Astrocyte (in vitro differentiated cells and primary cell): ENCODE data around the gene PIP4K2B.

Source experiments
- CTCF ChIP-seq: IDR thresholded peaks from 2 replicates; pipeline ENCODE4 v1.5.1; 2011; ENCODE audit warnings: low read depth, mild to moderate bottlenecking, inconsistent platforms, low read length, moderate library complexity; ENCODE audit not compliant: insufficient read depth
- EZH2 ChIP-seq: IDR thresholded peaks from 2 replicates; pipeline ENCODE4 v1.6.1; 2012; ENCODE audit warnings: mild to moderate bottlenecking, low read length, inconsistent platforms; ENCODE audit not compliant: insufficient read depth

GRCh38 chr17:38732376-38733281 lies 66.7 kb downstream of the PIP4K2B start:
- TF ChIP-seq CTCF (no peak), EZH2 (no peak)
